Activated CD8-positive, alpha-beta T cell treated with anti-CD3 and anti-CD28 coated beads for 36 hours (primary cell): ENCODE measurements around the gene RPS10. TPM values are rescaled to one million over a fixed set of nuclear protein-coding genes. Genes with fewer than 3 reads are reported as not detected.

ENCODE experiments used
- ATAC-seq: fragments of 200-7000 bp; cut with Tn5 transposase; one replicate; pipeline ENCODE4 v1.10.0; 2021; ENCODE audit warnings: mild to moderate bottlenecking, moderate library complexity
- CTCF ChIA-PET: fragments of 350-600 bp; sonication (Branson Sonifier 250); formaldehyde crosslinking; loops from one replicate; lab custom pipeline; 2021; ENCODE audit warnings: antibody characterized with exemption; lab: Charles Lee
- POLR2A ChIA-PET: fragments of 350-600 bp; sonication (Branson Sonifier 250); formaldehyde crosslinking; loops from one replicate; lab custom pipeline; 2021; ENCODE audit warnings: antibody characterized with exemption; lab: Charles Lee
- DNase-seq: peaks from one replicate; pipeline ENCODE4 v3.0.0-alpha.2; 2020
- H3K27ac Mint-ChIP-seq: one replicate; pipeline ENCODE4 v1.8.0; 2021; ENCODE audit warnings: mild to moderate bottlenecking, mixed read lengths
- H3K27me3 Mint-ChIP-seq: one replicate; pipeline ENCODE4 v1.8.0; 2021; ENCODE audit warnings: mixed read lengths
- H3K36me3 Mint-ChIP-seq: one replicate; pipeline ENCODE4 v1.8.0; 2021; ENCODE audit warnings: low read depth, mixed read lengths
- H3K4me1 Mint-ChIP-seq: one replicate; pipeline ENCODE4 v1.8.0; 2021; ENCODE audit warnings: low read depth, mixed read lengths
- H3K4me3 Mint-ChIP-seq: one replicate; pipeline ENCODE4 v1.8.0; 2021; ENCODE audit warnings: mild to moderate bottlenecking, moderate library complexity, mixed read lengths
- H3K9me3 Mint-ChIP-seq: one replicate; pipeline ENCODE4 v1.8.0; 2021; ENCODE audit warnings: mixed read lengths
- intact Hi-C: fragments of 100-400 bp; cut with micrococcal nuclease; formaldehyde crosslinking; loops from one replicate; pipeline ENCODE4 v1.10.0; 2022
- total RNA-seq, 2 experiments: library from RNA; stranded (reverse); gene quantifications; one replicate each; pipeline ENCODE4 v1.2.3, GENCODE V29; 2021
- TF ChIP-seq, protein P1 (sequence below): fragments of 200-600 bp; IDR thresholded peaks from one replicate; pipeline ENCODE4 v1.8.0; 2022; ENCODE audit warnings: antibody characterized with exemption, mild to moderate bottlenecking

Gene RPS10
- total RNA-seq, 2 experiments from 2014 or later, result 2,208 to 2,269 TPM

DNA sequence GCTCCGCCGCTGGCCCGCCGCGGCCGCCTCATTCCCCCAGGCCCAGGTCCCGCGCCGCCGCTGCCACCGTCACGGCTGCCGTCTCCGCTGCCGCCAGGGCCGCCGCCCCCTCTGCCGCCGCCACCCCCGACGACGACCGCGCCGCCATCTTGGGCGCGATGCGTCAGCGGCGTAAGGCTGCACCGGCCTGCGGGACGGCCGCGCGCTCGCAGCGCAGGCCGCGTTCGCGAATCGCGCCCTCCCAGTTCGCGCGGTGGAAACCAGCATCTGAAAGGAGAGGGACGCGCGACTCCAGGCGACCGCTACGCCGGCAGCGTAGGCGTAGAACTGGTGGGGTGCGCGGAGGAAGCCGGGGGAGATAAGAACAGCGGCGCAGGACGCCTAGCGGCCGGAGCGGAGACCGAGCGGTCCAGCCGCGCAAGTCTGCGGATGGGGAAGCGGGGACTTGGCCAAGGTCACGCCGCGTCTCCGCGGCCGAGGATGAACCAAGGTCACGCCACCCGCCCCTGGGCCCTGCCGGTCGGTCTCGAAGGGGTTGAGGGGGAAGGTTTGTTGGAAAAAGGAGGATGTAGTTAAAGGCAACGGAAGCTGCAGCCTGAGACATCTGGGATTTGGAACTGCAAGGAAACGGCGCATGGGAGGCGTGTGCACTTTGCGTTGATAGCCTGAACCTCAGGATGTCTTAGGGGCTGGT is 33.2 kb downstream of the RPS10 start, which contains the start of gene NUDT3:
Gene NUDT3 (minus strand): TSS at position 173 of the 694 bp plus-strand sequence. CDS start 307 bp downstream, outside the sequence.
- Mint-ChIP-seq H3K27ac (peak within 1 kb of the TSS; percentile 93), H3K36me3 (peaks cover 2% of the 10 kb centered on the region), H3K4me1 (peaks cover 20% of the 10 kb centered on the region), H3K9me3 (no peaks in the 10 kb centered on the region), H3K27me3 (no peaks in the 10 kb centered on the region), H3K4me3 (no peak within 1 kb of the TSS)
- CTCF ChIA-PET, result interaction anchor here (0.7 to 4.5 kb wide), 3 partner anchors 67 to 143 kb away, joined by 3 to 32 read pairs (median 4); partner anchors contain the start of gene SMIM29
- DNase-seq (peak; percentile 96), ATAC-seq (peak; percentile 94)
- POLR2A ChIA-PET, result interaction anchor here (0.6 to 3.5 kb wide), 22 partner anchors 11 to 238 kb away, joined by 3 to 18 read pairs (median 4); partner anchors contain the start of genes HMGA1 and RPS10
- intact Hi-C loops, result no loop called here
- TF ChIP-seq, protein P1, sequence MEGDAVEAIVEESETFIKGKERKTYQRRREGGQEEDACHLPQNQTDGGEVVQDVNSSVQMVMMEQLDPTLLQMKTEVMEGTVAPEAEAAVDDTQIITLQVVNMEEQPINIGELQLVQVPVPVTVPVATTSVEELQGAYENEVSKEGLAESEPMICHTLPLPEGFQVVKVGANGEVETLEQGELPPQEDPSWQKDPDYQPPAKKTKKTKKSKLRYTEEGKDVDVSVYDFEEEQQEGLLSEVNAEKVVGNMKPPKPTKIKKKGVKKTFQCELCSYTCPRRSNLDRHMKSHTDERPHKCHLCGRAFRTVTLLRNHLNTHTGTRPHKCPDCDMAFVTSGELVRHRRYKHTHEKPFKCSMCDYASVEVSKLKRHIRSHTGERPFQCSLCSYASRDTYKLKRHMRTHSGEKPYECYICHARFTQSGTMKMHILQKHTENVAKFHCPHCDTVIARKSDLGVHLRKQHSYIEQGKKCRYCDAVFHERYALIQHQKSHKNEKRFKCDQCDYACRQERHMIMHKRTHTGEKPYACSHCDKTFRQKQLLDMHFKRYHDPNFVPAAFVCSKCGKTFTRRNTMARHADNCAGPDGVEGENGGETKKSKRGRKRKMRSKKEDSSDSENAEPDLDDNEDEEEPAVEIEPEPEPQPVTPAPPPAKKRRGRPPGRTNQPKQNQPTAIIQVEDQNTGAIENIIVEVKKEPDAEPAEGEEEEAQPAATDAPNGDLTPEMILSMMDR, result peak; percentile 76

DNA sequence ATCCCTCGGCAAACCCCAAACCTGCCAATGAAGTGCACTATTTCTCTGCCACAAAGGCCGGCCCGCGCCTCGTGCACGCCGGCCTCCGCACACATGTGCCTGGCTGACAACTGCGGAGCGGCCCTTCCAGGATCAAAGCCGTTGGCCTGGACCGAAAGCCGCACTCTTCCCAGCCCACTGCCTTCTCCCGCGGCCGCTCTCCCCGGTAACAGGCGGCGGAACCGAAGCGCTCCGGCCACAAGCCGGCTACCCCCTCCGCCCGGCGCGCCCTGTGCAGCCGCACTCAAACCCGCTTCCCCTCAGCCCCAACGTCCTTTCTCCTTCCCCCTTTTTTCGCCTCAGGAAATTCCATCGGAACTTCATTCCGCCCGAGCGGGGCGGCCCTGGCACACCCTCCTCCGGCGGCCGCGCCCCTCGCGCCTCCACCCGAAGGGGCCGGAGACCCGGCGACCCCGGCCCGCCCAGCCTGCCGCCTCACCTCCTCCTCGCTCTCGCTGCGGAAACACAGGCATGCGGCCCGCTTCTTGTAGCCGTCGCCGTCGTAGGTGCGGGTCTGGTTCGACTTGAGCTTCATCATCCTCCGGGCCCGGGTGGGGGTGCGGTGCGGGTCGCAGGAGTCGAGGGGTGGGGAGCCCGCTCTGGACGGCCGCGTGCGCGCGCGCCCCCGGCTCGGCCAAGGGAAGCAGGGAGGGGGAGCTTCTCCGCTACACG is 33.9 kb downstream of the RPS10 start:
- H3K4me3 Mint-ChIP-seq, result no peak overlapping the region
- no peak overlapping the region for H3K27ac Mint-ChIP-seq
- peak; percentile 18 for ATAC-seq
- peak; percentile 70 for DNase-seq
- ChIA-PET CTCF (interaction anchor here (0.7 to 4.5 kb wide), 4 partner anchors 18 to 229 kb away, joined by 3 to 32 read pairs (median 5); partner anchors contain the start of gene SMIM29), POLR2A (interaction anchor here (0.6 to 3.5 kb wide), 19 partner anchors 11 to 209 kb away, joined by 3 to 18 read pairs (median 4); partner anchors contain the start of genes HMGA1, RPS10 and SMIM29)
- TF ChIP-seq, protein P1, result no peak
- peaks cover 22% of the 10 kb centered on the region for H3K4me1 Mint-ChIP-seq
- intact Hi-C loops, result loop anchor here (1.0 kb wide), 1 partner anchor 143 kb away; the partner anchor contains the start of gene SMIM29
- H3K9me3 Mint-ChIP-seq, result no peaks in the 10 kb centered on the region
- H3K36me3 Mint-ChIP-seq, result peaks cover 2% of the 10 kb centered on the region
- H3K27me3 Mint-ChIP-seq, result no peaks in the 10 kb centered on the region

DNA sequence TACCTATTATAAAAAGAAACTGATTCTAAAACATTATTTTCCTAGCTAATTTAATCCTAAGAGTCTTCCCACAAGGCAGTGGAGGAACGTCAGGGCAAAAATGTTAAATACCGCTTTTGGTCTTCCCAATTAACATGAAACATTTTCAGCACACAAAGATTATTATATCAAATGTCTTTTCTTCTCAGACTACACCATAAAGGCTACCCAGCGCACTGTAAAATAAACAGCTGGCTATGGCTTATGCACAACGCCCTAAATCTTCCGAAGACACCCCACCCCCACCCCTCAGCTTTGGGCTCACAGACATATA is 34.4 kb downstream of the RPS10 start:
- H3K27me3 Mint-ChIP-seq, result no peaks in the 10 kb centered on the region
- CTCF ChIA-PET, result interaction anchor here (0.7 to 4.5 kb wide), 4 partner anchors 19 to 229 kb away, joined by 3 to 32 read pairs (median 5); partner anchors contain the start of gene SMIM29
- no peak for DNase-seq
- ATAC-seq, result no peak
- peaks cover under 1% of the 10 kb centered on the region for H3K36me3 Mint-ChIP-seq
- TF ChIP-seq, protein P1, result no peak
- peaks cover 23% of the 10 kb centered on the region for H3K4me1 Mint-ChIP-seq
- H3K27ac Mint-ChIP-seq, result no peak overlapping the region
- H3K9me3 Mint-ChIP-seq, result no peaks in the 10 kb centered on the region
- POLR2A ChIA-PET, result interaction anchor here (1.0 to 3.5 kb wide), 8 partner anchors 13 to 154 kb away, joined by 3 to 18 read pairs (median 6); partner anchors contain the start of genes HMGA1 and SMIM29
- H3K4me3 Mint-ChIP-seq, result no peak overlapping the region
- intact Hi-C loops, result loop anchor here (1.0 kb wide), 1 partner anchor 142 kb away; the partner anchor contains the start of gene SMIM29

DNA sequence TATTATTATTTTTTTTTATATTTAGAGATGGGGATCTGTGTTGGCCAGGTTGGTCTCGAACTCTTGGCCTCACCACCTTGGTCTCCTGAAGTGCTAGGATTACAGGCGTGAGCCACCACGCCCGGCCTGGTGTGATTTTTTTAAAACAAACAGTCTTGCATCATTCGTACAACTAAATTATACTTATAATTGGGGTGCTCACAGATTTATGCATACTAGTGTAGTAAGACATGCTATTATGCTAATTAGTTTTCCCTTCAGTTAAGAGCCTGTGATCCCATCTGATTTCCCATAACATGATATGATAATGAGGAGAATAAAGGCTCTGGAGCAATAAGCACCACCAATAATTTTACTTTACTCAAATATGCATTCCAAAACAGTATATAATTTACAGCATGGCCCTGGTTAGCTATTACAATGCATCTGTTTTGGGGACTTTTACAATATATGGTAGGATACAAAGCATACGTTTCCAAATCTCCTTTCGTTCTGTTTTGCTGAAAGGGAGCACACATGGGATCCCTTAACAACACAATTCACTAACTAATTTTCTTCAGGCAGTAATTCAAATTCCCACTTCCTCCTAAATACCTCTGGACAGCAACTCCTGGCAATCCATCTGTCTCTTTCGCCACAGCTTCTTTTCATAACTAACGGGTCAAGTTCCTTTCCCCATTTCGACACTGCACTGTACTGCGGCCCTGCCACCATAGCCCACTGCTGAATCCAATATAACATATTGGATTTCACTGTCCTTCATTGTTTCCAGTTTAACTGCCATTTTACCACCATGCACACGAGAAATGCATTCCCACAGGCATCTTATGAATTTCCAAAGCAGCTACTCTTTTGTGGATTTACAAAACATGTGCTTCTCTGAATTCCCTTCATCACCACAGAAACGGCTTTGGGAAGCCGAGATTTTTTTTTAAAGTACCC is 35.1 kb downstream of the RPS10 start:
- Mint-ChIP-seq H3K4me3 (no peak overlapping the region), H3K36me3 (no peaks in the 10 kb centered on the region), H3K9me3 (no peaks in the 10 kb centered on the region), H3K27ac (no peak overlapping the region), H3K4me1 (peaks cover 26% of the 10 kb centered on the region), H3K27me3 (no peaks in the 10 kb centered on the region)
- ChIA-PET POLR2A (interaction anchor here (1.0 to 3.5 kb wide), 7 partner anchors 12 to 497 kb away, joined by 3 to 18 read pairs (median 3); partner anchors contain the start of genes HMGA1, SMIM29 and TAF11), CTCF (interaction anchor here (0.7 to 4.5 kb wide), 5 partner anchors 10 to 228 kb away, joined by 3 to 32 read pairs (median 5); partner anchors contain the start of gene SMIM29)
- TF ChIP-seq, protein P1, result no peak
- intact Hi-C loops, result loop anchor here (1.0 kb wide), 1 partner anchor 142 kb away; the partner anchor contains the start of gene SMIM29
- ATAC-seq (no peak), DNase-seq (no peak)
